Endothelial cell (in vitro differentiated cells): Measurements from ENCODE around the gene WDR17. TPM values are rescaled to one million over a fixed set of nuclear protein-coding genes. Genes with fewer than 3 reads are reported as not detected.

Experiments used
- DNase-seq: peaks from one replicate; pipeline ENCODE4 v3.0.0; 2021; ENCODE audit warnings: low spot score
- H3K27ac Mint-ChIP-seq: one replicate; pipeline ENCODE4 v1.8.0; 2021; ENCODE audit warnings: mixed read lengths, inconsistent platforms; ENCODE audit not compliant: unreplicated experiment
- H3K27me3 Mint-ChIP-seq: one replicate; pipeline ENCODE4 v1.8.0; 2021; ENCODE audit warnings: mild to moderate bottlenecking, moderate library complexity, mixed read lengths, inconsistent platforms; ENCODE audit not compliant: unreplicated experiment
- H3K36me3 Mint-ChIP-seq: one replicate; pipeline ENCODE4 v1.8.0; 2021; ENCODE audit warnings: mild to moderate bottlenecking, low read depth, mixed read lengths, inconsistent platforms; ENCODE audit not compliant: unreplicated experiment
- H3K4me1 Mint-ChIP-seq: one replicate; pipeline ENCODE4 v1.8.0; 2021; ENCODE audit warnings: mild to moderate bottlenecking, mixed read lengths, inconsistent platforms; ENCODE audit not compliant: unreplicated experiment
- H3K4me3 Mint-ChIP-seq: one replicate; pipeline ENCODE4 v1.8.0; 2021; ENCODE audit warnings: mild to moderate bottlenecking, mixed read lengths, inconsistent platforms; ENCODE audit not compliant: unreplicated experiment
- H3K9me3 Mint-ChIP-seq: one replicate; pipeline ENCODE4 v1.8.0; 2021; ENCODE audit warnings: mixed read lengths, inconsistent platforms; ENCODE audit not compliant: unreplicated experiment
- total RNA-seq: library from RNA; stranded (reverse); fragmentation: NEBNext Ultra II Directional; extraction: Animal tissue kit (Norgen Biotek cat#: 25700); gene quantifications from one replicate; pipeline ENCODE4 v1.2.1, GENCODE V29; 2021; ENCODE audit not compliant: unreplicated experiment
- TF ChIP-seq, protein P1 (sequence below): fragments of 200-600 bp; sonication (generic); IDR thresholded peaks from one replicate; pipeline ENCODE4 v1.5.0; 2021; ENCODE audit warnings: antibody characterized with exemption; ENCODE audit not compliant: unreplicated experiment

Gene WDR17
- total RNA-seq, 1 donor from 2014 or later, result 0.64 TPM

- Mint-ChIP-seq H3K4me1 (no peaks in the 10 kb centered on the region), H3K27ac (no peak overlapping the region), H3K4me3 (no peak overlapping the region), H3K27me3 (no peaks in the 10 kb centered on the region), H3K36me3 (no peaks in the 10 kb centered on the region), H3K9me3 (no peaks in the 10 kb centered on the region)
- DNase-seq, result no peak
- TF ChIP-seq, protein P1, sequence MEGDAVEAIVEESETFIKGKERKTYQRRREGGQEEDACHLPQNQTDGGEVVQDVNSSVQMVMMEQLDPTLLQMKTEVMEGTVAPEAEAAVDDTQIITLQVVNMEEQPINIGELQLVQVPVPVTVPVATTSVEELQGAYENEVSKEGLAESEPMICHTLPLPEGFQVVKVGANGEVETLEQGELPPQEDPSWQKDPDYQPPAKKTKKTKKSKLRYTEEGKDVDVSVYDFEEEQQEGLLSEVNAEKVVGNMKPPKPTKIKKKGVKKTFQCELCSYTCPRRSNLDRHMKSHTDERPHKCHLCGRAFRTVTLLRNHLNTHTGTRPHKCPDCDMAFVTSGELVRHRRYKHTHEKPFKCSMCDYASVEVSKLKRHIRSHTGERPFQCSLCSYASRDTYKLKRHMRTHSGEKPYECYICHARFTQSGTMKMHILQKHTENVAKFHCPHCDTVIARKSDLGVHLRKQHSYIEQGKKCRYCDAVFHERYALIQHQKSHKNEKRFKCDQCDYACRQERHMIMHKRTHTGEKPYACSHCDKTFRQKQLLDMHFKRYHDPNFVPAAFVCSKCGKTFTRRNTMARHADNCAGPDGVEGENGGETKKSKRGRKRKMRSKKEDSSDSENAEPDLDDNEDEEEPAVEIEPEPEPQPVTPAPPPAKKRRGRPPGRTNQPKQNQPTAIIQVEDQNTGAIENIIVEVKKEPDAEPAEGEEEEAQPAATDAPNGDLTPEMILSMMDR, result no peak
Observed at GRCh38 chr4:176139518-176139917, 73.9 kb downstream of the WDR17 start.

DNA sequence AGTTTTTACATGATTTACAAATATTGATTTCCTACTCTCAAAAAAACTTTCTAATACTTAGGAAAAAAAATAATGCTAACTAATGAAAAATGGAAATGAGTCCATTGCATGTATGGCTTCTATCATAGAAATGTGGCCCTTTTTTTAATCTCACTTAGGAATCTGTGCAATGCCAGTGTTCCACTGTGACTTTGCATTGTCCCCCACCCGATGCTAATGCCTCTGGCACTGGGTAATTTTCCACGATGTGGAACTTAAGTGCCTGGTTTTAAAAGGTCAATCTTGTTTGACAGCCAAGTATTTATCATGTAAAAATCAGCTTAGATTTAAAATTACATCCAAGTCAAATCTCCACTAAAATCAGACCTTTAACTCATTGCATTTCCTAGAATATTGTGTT is 76.6 kb downstream of the WDR17 start:
- Mint-ChIP-seq H3K27me3 (no peaks in the 10 kb centered on the region), H3K4me3 (no peak overlapping the region), H3K27ac (no peak overlapping the region), H3K9me3 (no peaks in the 10 kb centered on the region), H3K4me1 (no peaks in the 10 kb centered on the region), H3K36me3 (no peaks in the 10 kb centered on the region)
- TF ChIP-seq, protein P1, result no peak
- no peak for DNase-seq

DNA sequence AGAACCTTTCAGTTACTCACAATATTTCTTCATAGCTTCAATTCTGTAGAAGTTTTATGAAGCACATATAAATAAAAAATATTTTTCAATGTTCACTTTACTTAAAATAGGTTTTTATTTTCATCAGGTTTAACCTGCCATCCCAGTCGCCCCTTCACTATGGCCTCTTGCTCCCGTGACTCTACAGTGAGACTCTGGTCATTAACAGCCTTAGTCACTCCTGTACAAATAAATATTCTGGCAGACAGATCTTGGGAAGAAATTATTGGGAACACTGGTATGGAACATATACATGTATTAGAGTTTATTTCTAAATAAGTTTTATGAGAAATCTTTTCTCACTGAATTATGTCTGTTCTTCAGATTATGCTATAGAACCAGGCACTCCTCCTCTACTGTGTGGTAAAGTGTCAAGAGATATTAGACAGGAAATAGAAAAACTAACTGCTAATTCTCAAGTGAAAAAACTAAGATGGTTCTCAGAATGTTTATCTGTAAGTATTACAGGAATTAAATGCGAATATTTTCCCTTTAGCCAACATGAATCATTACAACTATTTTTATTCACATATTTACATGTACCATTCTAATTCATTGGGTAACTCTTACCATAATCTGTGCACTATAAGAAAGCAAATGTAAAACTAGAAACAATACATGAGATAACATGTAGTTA is 84.2 kb downstream of the WDR17 start:
- Mint-ChIP-seq H3K4me3 (no peak overlapping the region), H3K4me1 (no peaks in the 10 kb centered on the region), H3K27ac (no peak overlapping the region), H3K36me3 (no peaks in the 10 kb centered on the region), H3K27me3 (no peaks in the 10 kb centered on the region), H3K9me3 (no peaks in the 10 kb centered on the region)
- TF ChIP-seq, protein P1, result no peak
- DNase-seq, result no peak

DNA sequence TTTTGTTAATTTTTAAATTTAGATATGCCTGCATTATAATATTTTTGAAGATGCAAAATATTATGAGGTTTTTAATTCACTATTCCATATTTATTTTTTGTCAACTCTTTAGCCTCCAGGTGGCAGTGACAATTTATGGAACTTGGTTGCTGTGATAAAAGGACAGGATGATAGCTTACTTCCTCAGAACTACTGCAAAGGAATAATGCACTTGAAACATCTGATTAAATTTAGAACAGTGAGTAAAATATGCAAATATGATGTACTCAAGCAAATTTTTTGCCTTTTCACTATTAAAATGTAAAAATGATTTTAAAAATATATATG is 84.7 kb downstream of the WDR17 start:
- H3K27me3 Mint-ChIP-seq, result no peaks in the 10 kb centered on the region
- no peaks in the 10 kb centered on the region for H3K4me1 Mint-ChIP-seq
- no peaks in the 10 kb centered on the region for H3K9me3 Mint-ChIP-seq
- TF ChIP-seq, protein P1, result no peak
- H3K4me3 Mint-ChIP-seq, result no peak overlapping the region
- no peak overlapping the region for H3K27ac Mint-ChIP-seq
- DNase-seq, result no peak
- no peaks in the 10 kb centered on the region for H3K36me3 Mint-ChIP-seq

DNA sequence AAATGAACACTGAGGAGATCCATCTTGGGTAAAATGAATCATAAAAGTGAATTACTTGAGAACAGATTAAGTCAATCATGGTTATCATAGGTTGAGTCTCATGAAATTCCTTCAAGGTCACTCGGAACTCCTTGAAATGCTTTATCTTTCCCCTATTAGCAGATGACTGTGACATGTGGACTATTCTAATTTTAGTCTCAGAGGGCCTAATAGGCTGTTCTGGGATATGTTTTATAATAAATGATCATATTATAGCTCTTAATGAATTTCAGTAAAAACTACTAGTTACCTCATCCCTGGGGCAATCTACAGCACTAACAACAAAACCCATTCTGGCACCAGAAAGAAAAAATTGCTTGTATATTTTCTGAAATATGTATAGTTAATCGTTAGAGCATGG is 85.1 kb downstream of the WDR17 start:
- no peaks in the 10 kb centered on the region for H3K9me3 Mint-ChIP-seq
- H3K4me1 Mint-ChIP-seq, result no peaks in the 10 kb centered on the region
- no peak overlapping the region for H3K27ac Mint-ChIP-seq
- H3K27me3 Mint-ChIP-seq, result no peaks in the 10 kb centered on the region
- H3K4me3 Mint-ChIP-seq, result no peak overlapping the region
- H3K36me3 Mint-ChIP-seq, result no peaks in the 10 kb centered on the region
- DNase-seq, result no peak
- TF ChIP-seq, protein P1, result no peak
